ENCODE measurements around the gene RPS6KA4. TPM values are rescaled to one million over a fixed set of nuclear protein-coding genes. Genes with fewer than 3 reads are reported as not detected.

The RPS6KA4 gene
- total RNA-seq, 1 experiment from 2014 or later = 67.3 TPM

DNA sequence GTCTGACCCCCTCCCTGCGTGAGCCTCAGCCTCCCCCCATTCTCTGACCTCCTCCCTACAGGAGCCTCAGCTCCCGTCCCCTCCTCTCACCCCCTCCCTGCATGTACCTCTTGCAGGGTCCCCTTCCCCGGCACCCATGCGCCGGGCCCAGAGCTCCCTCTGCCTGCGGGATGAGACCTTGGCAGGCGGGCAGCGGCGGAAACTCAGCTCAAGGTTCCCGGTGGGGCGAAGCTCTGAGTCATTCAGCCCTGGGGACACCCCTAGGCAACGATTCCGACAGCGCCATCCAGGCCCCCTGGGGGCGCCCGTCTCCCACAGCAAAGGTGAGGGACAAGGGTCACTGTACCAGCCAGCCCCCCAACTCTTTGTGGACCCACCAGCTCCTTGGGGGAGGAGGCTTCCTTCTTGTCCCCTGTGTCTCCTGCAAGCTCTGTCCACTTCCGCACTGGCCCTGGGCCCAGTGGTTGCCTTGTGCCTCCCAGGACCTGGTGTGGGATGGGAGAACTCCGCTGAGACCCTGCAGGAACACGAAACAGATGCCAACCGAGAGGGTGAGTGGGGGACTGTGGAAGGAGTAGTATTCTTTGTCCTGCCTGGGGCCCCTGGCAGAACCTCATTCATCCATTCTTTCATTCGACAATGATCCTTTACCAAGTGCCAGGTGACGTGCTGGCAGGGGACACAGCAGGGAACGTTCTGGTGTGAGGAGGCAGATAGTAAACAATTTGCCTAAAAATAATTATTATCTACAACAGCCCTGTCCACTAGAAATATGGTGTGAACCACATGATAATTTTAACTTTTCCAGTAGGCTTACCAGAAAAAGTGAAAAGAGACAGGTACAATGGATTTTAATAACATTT, 3.7 kb upstream of the RPS6KA4 start:
- intact Hi-C loops (cut with micrococcal nuclease) = loop anchor here (1.0 to 5.0 kb wide), 6 partner anchors 38 to 367 kb away; partner anchors contain the start of genes NRXN2 and TRMT112
- RAD21 ChIA-PET (ENCODE audit: low non-redundant PET in 1 of 2, low total read pairs in 2 of 2, uncharacterized antibody in 2 of 2, unreplicated experiment in 2 of 2) = interaction anchor here (0.7 to 3.1 kb wide), 11 partner anchors 20 to 151 kb away, joined by 3 to 29 read pairs (median 5); partner anchors contain the start of genes PRDX5 (in 2 of the 2), TRMT112 (in 2 of the 2) and ESRRA (in 1 of the 2)
- TSS peak; percentile 70 for BruUV-seq (replicated peaks)

More for the DNA sequence above, 3.7 kb upstream of the RPS6KA4 start:
- peak; percentile 60 for DNase-seq (ENCODE audit: low read depth, low spot score)
- H4K20me1 ChIP-seq (ENCODE audit: insufficient read depth) = no peaks in the 10 kb centered on the region
- peaks cover 28 to 58% of the 10 kb centered on the region in 2 experiments for H3K4me1 ChIP-seq (ENCODE audit: control insufficient read depth in 1 of 2, insufficient read depth in 2 of 2, low read length in 2 of 2)
- H3K27me3 ChIP-seq (ENCODE audit: insufficient read depth, low read length) = no peaks in the 10 kb centered on the region
- peak overlapping the region; percentile 87 for H3K27ac ChIP-seq (ENCODE audit: low read depth, low read length)
- H3K4me2 ChIP-seq (ENCODE audit: low read length) = peak overlapping the region; percentile 84
- no peaks in the 10 kb centered on the region for H3K9me3 ChIP-seq (ENCODE audit: control insufficient read depth in 1 of 2, insufficient read depth in 1 of 2, low read depth in 1 of 2, low read length in 2 of 2)
- peaks cover 12% of the 10 kb centered on the region; the same call in 1 of the 2 replicates for H3K79me2 ChIP-seq (ENCODE audit: insufficient read depth, low read length)
- ChIA-PET CTCF (interaction anchor here (0.7 to 6.2 kb wide), 31 partner anchors 8 to 333 kb away, joined by 3 to 92 read pairs (median 6); partner anchors contain the start of genes ESRRA, FERMT3, PPP1R14B and PRDX5), POLR2A (interaction anchor here (0.6 to 1.9 kb wide), 19 partner anchors 9 to 658 kb away, joined by 3 to 18 read pairs (median 4); partner anchors contain the start of genes FKBP2, PRDX5, STIP1 and TRMT112)
- ATAC-seq = peak; percentile 69
- peaks cover 0 to under 1% of the 10 kb centered on the region in 2 experiments; a peak in 1 of 4 replicates for H3K36me3 ChIP-seq (ENCODE audit: control insufficient read depth in 1 of 2, insufficient read depth in 2 of 2, low read length in 2 of 2)
- H2AFZ ChIP-seq (ENCODE audit: low read depth, low read length, poor library complexity, severe bottlenecking) = peak overlapping the region; percentile 22
- peak overlapping the region; percentile 51 to 61 for H3K4me3 ChIP-seq (replicated peaks in 1 of 2; ENCODE audit: low read depth in 1 of 2, low read length in 2 of 2)
- TF ChIP-seq, protein P1, sequence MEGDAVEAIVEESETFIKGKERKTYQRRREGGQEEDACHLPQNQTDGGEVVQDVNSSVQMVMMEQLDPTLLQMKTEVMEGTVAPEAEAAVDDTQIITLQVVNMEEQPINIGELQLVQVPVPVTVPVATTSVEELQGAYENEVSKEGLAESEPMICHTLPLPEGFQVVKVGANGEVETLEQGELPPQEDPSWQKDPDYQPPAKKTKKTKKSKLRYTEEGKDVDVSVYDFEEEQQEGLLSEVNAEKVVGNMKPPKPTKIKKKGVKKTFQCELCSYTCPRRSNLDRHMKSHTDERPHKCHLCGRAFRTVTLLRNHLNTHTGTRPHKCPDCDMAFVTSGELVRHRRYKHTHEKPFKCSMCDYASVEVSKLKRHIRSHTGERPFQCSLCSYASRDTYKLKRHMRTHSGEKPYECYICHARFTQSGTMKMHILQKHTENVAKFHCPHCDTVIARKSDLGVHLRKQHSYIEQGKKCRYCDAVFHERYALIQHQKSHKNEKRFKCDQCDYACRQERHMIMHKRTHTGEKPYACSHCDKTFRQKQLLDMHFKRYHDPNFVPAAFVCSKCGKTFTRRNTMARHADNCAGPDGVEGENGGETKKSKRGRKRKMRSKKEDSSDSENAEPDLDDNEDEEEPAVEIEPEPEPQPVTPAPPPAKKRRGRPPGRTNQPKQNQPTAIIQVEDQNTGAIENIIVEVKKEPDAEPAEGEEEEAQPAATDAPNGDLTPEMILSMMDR (IDR thresholded peaks at IDR 0.05 in 2 of 3, conservative IDR thresholded peaks at IDR 0.05 in 1 of 3; ENCODE audit: borderline replicate concordance in 1 of 3, insufficient read depth in 1 of 3, low read depth in 2 of 3, low read length in 2 of 3) = peak in 2 of 3 experiments; percentile 91 to 93; a peak in 4 of 6 replicates
- TF ChIP-seq TCF7L2 (IDR thresholded peaks at IDR 0.05; ENCODE audit: borderline replicate concordance, extremely low read depth, insufficient read depth, insufficient read length) = peak; percentile 43
- no peak for TF ChIP-seq POLR2A (IDR thresholded peaks at IDR 0.05; ENCODE audit: borderline replicate concordance, extremely low read depth, insufficient read depth, insufficient read length)
- peak; percentile 59 for TF ChIP-seq POLR2AphosphoS5 (IDR thresholded peaks at IDR 0.05; ENCODE audit: low read depth, low read length)
- peak; percentile 46 for TF ChIP-seq YY1 (IDR thresholded peaks at IDR 0.05; ENCODE audit: extremely low read depth, insufficient replicate concordance, low read depth, low read length)
- TF ChIP-seq ZBTB33 (IDR thresholded peaks at IDR 0.05; ENCODE audit: extremely low read depth, insufficient replicate concordance, low read length) = peak; percentile 17
- no peak for TF ChIP-seq RAD21 (IDR thresholded peaks at IDR 0.05; ENCODE audit: low read depth)
- no peaks in the 10 kb centered on the region for H3K9me2 ChIP-seq (ENCODE audit: insufficient read depth)
- H3K9ac ChIP-seq (ENCODE audit: low read length) = peak overlapping the region; percentile 95

All from HCT116 (cell line).